HEK293 (cell line): ENCODE measurements around the gene PPP1R15B.

Experiments used
- CTCF ChIA-PET: fragments of 350-600 bp; formaldehyde crosslinking; extraction: SDS; loops from one replicate; lab custom pipeline; 2021; ENCODE audit warnings: antibody characterized with exemption; lab: Yijun Ruan, JAX
- POLR2A ChIA-PET: fragments of 300-600 bp; formaldehyde crosslinking; extraction: SDS; loops from one replicate; lab custom pipeline; 2020; ENCODE audit warnings: antibody characterized with exemption, inconsistent platforms; lab: Yijun Ruan, JAX
- H3K27ac ChIP-seq: fragments of 200-500 bp; sonication (Bioruptor generic); 2 replicates; pipeline ENCODE4 v1.5.1; 2014; ENCODE audit warnings: low read depth, low read length, control low read depth, inconsistent platforms; ENCODE audit errors: extremely low read depth
- H3K36me3 ChIP-seq, 2 experiments: fragments of 200-500 bp in 1 of 2; sonication (Bioruptor generic) in 1 of 2; 1 replicate in 1 of 2; 2 replicates in 1 of 2; pipeline ENCODE4 v1.5.1; 2014 to 2017; ENCODE audit warnings: inconsistent platforms in 2 of 2, low read length in 2 of 2; ENCODE audit not compliant: control insufficient read depth in 2 of 2, insufficient read depth in 1 of 2
- H3K4me1 ChIP-seq: fragments of 200-500 bp; sonication (Bioruptor generic); 2 replicates; pipeline ENCODE4 v1.5.1; 2014; ENCODE audit warnings: mild to moderate bottlenecking, low read length, inconsistent platforms; ENCODE audit not compliant: control insufficient read depth, insufficient read depth
- H3K4me3 ChIP-seq: 2 replicates; pipeline ENCODE4 v1.5.1; 2011; ENCODE audit warnings: low read depth, mild to moderate bottlenecking, control low read depth, low read length, moderate library complexity
- H3K9me3 ChIP-seq: fragments of 200-500 bp; sonication (Bioruptor generic); 2 replicates; pipeline ENCODE4 v1.5.1; 2014; ENCODE audit warnings: low read depth, low read length, inconsistent platforms; ENCODE audit not compliant: control insufficient read depth, insufficient read depth
- BCL6B ChIP-seq: fragments of 450-650 bp; formaldehyde crosslinking; IDR thresholded peaks from 2 replicates; pipeline ENCODE4 v1.5.1; 2017; ENCODE audit warnings: missing biosample characterization, missing genetic modification characterization
- OVOL3 ChIP-seq: fragments of 450-650 bp; formaldehyde crosslinking; IDR thresholded peaks from 2 replicates; pipeline ENCODE4 v1.5.1; 2016; ENCODE audit warnings: missing biosample characterization, missing genetic modification characterization
- PRDM1 ChIP-seq: fragments of 450-650 bp; formaldehyde crosslinking; IDR thresholded peaks from 2 replicates; pipeline ENCODE4; 2016; ENCODE audit warnings: missing biosample characterization, missing genetic modification characterization
- REPIN1 ChIP-seq: fragments of 450-650 bp; formaldehyde crosslinking; IDR thresholded peaks from 2 replicates; pipeline ENCODE4 v1.5.1; 2017; ENCODE audit warnings: missing biosample characterization, missing genetic modification characterization, low read depth
- TCF7L2 ChIP-seq: IDR thresholded peaks from 2 replicates; pipeline ENCODE4 v1.6.1; 2011; ENCODE audit warnings: low read depth, mild to moderate bottlenecking, inconsistent platforms, low read length, moderate library complexity, borderline replicate concordance
- ZFP3 ChIP-seq: fragments of 450-650 bp; formaldehyde crosslinking; IDR thresholded peaks from 2 replicates; pipeline ENCODE4 v1.5.1; 2016; ENCODE audit warnings: low read depth, missing biosample characterization, missing genetic modification characterization
- ZNF239 ChIP-seq: fragments of 450-650 bp; formaldehyde crosslinking; IDR thresholded peaks from 2 replicates; pipeline ENCODE4 v1.5.1; 2016; ENCODE audit warnings: missing biosample characterization, missing genetic modification characterization
- ZNF24 ChIP-seq: fragments of 450-650 bp; formaldehyde crosslinking; IDR thresholded peaks from 2 replicates; pipeline ENCODE4 v1.5.1; 2016; ENCODE audit warnings: missing biosample characterization, missing genetic modification characterization
- ZNF26 ChIP-seq: fragments of 450-650 bp; formaldehyde crosslinking; IDR thresholded peaks from 2 replicates; pipeline ENCODE4 v1.5.1; 2016; ENCODE audit warnings: missing biosample characterization, missing genetic modification characterization
- ZNF394 ChIP-seq: fragments of 450-650 bp; formaldehyde crosslinking; IDR thresholded peaks from 2 replicates; pipeline ENCODE4 v1.5.1; 2016; ENCODE audit warnings: missing biosample characterization, missing genetic modification characterization, mild to moderate bottlenecking, moderate library complexity, borderline replicate concordance
- ZNF513 ChIP-seq: fragments of 450-650 bp; IDR thresholded peaks from 2 replicates; pipeline ENCODE4 v1.5.1; 2018; ENCODE audit warnings: missing biosample characterization, missing genetic modification characterization
- ZNF548 ChIP-seq: fragments of 450-650 bp; formaldehyde crosslinking; IDR thresholded peaks from 2 replicates; pipeline ENCODE4 v1.5.1; 2016; ENCODE audit warnings: missing biosample characterization, missing genetic modification characterization
- ZNF571 ChIP-seq: fragments of 450-650 bp; formaldehyde crosslinking; IDR thresholded peaks from 2 replicates; pipeline ENCODE4 v1.5.0; 2017; ENCODE audit warnings: missing biosample characterization, missing genetic modification characterization
- ZNF624 ChIP-seq: fragments of 450-650 bp; formaldehyde crosslinking; IDR thresholded peaks from 2 replicates; pipeline ENCODE4 v1.5.1; 2017; ENCODE audit warnings: missing biosample characterization, missing genetic modification characterization
- ZNF626 ChIP-seq: fragments of 450-650 bp; sonication (Bioruptor Pico); formaldehyde crosslinking; IDR thresholded peaks from 2 replicates; pipeline ENCODE4 v1.5.1; 2018; ENCODE audit warnings: missing biosample characterization, missing genetic modification characterization, inconsistent platforms
- ZNF768 ChIP-seq: fragments of 450-650 bp; formaldehyde crosslinking; IDR thresholded peaks from 2 replicates; pipeline ENCODE4 v1.5.1; 2018; ENCODE audit warnings: missing biosample characterization, mild to moderate bottlenecking, missing genetic modification characterization
- ZNF777 ChIP-seq: fragments of 450-650 bp; formaldehyde crosslinking; IDR thresholded peaks from 2 replicates; pipeline ENCODE4 v1.5.1; 2017; ENCODE audit warnings: missing biosample characterization, missing genetic modification characterization, borderline replicate concordance
- ZNF791 ChIP-seq: fragments of 450-650 bp; formaldehyde crosslinking; IDR thresholded peaks from 2 replicates; pipeline ENCODE4 v1.5.1; 2016; ENCODE audit warnings: missing biosample characterization, missing genetic modification characterization

Gene PPP1R15B

DNA sequence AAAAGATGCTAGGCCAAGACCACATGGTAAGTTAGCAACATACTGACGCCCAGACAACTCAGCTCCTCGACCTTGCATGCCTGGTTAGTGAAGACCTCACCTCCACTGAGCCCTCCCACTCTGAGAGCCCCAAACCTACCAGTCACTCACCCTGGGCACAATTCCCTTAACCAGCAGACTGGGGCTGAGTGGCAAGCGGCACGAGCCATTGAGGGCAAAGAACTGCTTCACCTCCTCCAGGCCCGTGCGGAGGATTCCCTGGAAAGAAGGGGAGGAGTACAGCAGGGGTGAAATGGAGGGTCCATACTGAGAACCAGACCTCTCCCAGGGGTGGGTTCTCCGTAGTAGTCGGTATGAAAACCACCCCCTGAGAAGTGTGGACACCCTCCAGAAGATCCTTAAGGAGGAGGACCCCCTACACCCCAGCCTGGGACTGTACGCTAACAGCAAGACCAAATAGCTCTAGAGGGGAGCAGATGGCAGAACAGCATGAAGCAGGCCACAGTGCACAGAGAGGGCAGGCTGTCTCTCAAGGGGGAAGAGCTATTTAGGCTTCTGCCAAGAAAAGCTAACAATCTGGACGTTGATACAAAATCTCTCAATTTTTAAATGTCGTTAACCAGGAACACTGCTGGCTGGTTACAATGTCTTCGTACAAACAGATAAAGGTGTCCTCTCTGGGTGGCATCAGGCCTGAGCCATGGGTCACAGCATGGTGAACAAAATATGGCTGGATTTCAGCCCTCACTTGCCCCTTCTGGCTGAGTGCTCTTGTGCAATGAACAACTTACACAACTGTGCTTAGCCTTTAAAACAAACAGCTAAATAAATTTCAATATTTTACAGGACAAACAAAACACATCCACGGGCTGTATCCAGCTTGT lies 31.0 kb upstream of the PPP1R15B start (continued):
- TF ChIP-seq ZNF626 (tag by site-specific recombination) (no peak), ZNF571 (tag by site-specific recombination) (no peak), PRDM1 (no peak), ZNF239 (no peak)
- TF ChIP-seq, all 188 proteins: peak for 0

DNA sequence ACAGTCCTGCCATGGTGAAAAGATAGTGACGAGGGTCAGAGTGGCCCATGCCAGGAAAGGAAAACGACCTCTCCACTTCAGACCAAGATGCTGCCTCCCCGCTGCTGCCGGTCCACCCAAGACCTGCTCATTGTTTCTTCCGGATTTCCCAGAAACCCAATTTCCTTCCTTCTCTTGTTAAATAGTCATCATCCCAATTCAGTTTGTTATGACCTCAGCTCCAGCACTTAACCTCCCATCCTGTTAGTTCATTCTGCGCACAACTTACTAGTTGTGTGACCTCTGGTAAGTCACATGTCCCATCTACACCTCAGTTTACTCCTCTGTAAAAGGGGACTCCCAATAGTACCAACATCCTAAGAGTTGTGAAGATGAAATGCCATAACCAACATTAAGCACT lies 29.9 kb upstream of the PPP1R15B start:
- TF ChIP-seq ZNF548: no peak
- TF ChIP-seq ZFP3: no peak
- no peak for TF ChIP-seq ZNF624
- no peak for TF ChIP-seq ZNF394
- no peak for TF ChIP-seq OVOL3
- no peak for TF ChIP-seq ZNF26
- no peak for TF ChIP-seq ZNF777 (tag by site-specific recombination)
- no peak for TF ChIP-seq ZNF24
- Histone ChIP-seq H3K36me3 (peaks cover 9 to 48% of the 10 kb centered on the region in 2 experiments; a peak in 2 of 3 replicates), H3K27ac (no peak overlapping the region), H3K4me3 (no peak overlapping the region), H3K4me1 (peaks cover under 1% of the 10 kb centered on the region; the same call in 1 of the 2 replicates), H3K9me3 (no peaks in the 10 kb centered on the region)
- CTCF ChIA-PET: interaction anchor here (9.8 to 10.8 kb wide), 2 partner anchors 10 to 58 kb away, joined by 99 to 314 read pairs; partner anchors contain the start of gene PIK3C2B
- POLR2A ChIA-PET: no interaction called here

DNA sequence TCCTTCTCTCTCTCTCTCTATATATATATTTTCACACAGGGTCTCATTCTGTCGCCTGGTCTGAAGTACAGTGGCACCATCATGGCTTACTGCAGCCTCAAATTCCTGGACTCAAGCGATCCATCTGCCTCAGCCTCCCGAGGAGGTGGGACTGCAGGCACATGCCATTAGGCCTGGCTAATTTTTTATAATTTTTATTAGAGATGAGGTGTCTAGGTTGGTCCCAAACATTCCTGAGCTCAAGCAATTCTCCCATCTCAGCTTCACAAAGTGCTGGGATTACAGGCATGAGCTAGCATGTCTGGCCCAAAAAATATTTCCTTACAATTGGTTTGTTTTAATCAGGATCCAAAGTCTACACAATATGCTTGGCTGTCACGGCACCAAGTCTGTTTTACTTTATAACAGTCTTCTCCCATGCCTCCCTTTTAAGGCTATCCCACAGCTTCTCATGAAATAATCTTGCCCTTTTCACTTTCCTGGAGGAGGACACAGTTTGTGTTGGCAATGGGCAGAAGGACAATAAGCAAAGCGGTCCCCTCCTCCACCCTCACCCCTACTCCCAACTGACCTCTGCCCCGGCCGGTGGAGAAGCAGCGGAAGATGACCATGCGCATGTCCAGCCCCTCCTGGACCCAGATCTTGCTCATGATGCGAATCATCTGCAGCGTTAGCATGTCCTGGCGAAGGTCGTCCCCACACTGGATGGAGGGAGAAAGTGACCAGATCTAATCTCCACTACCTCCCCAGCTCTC lies 28.2 kb upstream of the PPP1R15B start:
- Histone ChIP-seq H3K27ac (no peak overlapping the region), H3K36me3 (peaks cover 4 to 51% of the 10 kb centered on the region in 2 experiments; a peak in 2 of 3 replicates), H3K9me3 (no peaks in the 10 kb centered on the region), H3K4me3 (no peak overlapping the region), H3K4me1 (no peaks in the 10 kb centered on the region)
- TF ChIP-seq BCL6B (tag by site-specific recombination) (no peak), REPIN1 (tag by site-specific recombination) (no peak), ZNF791 (tag by site-specific recombination) (no peak), TCF7L2 (no peak), ZNF548 (no peak), ZNF768 (tag by site-specific recombination) (no peak), ZNF513 (tag by site-specific recombination) (no peak)
- ChIA-PET POLR2A (interaction anchor here (0.7 kb wide), 1 partner anchor 29 kb away, joined by 4 read pairs; no protein-coding TSS in a partner anchor), CTCF (interaction anchor here (0.6 to 5.6 kb wide), 7 partner anchors 8 to 76 kb away, joined by 3 to 29 read pairs (median 4); no protein-coding TSS in a partner anchor)
